Glomerular visceral epithelial cell (primary cell): Measurements from ENCODE around the gene SSNA1.

Experiments
- DNase-seq: peaks from one replicate; pipeline ENCODE4 v3.0.0-alpha.2; 2016; ENCODE audit errors: extremely low spot score

SSNA1 gene

DNA sequence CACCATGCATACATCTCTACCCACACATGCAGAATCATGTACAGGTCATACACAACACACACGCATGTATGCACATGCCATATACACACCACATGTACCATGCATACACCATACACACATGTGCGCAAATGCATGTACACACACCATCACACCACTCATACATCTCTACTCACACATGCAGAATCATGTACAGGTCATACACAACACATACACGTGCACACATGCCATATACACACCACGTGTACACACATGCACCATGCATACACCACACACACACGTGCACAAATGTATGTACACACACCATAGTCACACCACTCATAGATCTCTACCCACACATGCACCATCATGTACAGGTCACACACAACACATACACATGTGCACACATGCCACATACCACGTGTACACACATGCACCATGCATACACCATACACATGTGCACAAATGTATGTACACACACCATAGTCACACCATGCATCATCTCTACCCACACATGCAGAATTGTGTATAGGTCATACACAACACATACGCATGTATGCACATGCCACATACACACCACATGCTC is 35.6 kb upstream of the SSNA1 start:
- no peak for DNase-seq

DNA sequence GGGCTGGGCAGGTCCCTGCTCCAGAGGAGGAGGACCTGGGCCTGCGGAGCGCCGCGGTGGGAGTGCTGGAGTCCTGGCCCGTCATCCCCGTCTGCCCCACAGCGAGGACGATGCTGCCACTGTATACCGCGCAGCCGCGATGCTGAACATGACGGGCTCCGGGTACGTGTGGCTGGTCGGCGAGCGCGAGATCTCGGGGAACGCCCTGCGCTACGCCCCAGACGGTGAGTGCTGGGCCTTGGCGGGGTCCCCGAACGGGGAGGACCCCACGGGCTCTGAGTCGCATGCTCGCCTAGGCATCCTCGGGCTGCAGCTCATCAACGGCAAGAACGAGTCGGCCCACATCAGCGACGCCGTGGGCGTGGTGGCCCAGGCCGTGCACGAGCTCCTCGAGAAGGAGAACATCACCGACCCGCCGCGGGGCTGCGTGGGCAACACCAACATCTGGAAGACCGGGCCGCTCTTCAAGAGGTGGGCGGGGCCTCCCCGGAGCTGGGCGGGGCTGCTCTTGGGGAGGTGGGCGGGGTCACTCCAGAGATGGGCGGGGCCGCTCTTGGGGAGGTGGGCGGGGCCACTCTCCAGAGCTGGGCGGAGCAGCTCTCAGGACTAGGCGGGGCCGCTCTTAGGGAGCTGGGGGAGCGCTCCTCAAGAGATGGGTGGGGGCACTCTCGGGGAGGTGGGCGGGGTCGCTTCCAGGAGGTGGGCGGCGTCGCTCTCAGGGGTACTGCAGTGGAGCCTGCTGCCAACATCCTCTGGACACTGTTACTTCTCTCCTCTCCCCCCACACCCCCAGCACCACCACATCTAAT is 31.7 kb upstream of the SSNA1 start:
- DNase-seq = no peak

DNA sequence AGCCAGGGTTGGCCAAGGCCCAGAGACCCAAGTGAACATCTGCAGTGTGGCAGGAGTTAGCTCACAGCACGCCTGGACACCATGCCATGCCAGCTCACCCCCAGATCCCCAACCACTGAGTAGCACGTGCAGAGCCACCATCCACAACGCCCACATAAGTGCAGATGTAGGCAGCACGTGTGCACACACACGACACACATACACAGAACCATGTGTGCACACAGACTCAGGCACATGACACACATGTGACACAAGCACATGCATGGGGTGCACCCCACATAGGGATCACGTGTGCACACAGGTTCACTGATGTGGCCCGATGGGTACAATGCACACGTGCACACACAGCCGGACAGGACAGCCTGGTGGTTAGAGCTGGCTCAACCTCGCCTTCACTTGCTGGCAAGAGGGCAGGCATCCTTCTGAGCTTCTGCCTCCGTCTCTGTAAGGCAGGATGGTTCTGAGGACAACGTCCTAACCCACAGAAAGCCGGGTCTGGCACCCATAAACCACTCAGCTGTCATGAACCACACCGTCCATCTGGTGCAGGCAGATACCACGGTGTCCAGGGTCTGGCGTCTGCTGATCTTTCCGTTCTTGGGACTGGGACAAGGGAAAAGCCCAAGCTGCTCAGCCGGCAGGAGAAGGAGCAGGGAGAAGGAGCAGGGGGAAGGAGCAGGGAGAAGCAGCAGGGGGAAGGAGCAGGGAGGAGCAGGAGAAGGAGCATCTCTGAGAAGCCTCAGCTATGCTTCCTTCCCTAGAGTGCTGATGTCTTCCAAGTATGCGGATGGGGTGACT is 30.7 kb upstream of the SSNA1 start:
- no peak for DNase-seq

DNA sequence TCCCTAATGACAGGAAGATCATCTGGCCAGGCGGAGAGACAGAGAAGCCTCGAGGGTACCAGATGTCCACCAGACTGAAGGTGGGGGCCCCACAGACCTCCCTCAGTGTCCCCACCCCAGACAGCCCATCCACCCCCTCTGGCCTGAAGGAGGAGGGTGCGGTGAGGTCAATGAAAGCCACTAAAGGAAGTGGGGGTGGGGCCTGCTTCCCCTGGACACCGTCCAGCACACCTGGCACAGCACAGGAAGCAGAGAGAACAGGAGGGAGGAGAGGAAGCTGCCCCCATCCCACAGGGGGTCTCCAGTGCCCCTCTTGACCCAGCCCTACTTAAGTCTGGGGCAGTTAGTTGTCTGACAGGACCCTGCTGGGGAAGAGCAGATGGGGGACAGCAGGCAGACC is 29.9 kb upstream of the SSNA1 start:
- no peak for DNase-seq

DNA sequence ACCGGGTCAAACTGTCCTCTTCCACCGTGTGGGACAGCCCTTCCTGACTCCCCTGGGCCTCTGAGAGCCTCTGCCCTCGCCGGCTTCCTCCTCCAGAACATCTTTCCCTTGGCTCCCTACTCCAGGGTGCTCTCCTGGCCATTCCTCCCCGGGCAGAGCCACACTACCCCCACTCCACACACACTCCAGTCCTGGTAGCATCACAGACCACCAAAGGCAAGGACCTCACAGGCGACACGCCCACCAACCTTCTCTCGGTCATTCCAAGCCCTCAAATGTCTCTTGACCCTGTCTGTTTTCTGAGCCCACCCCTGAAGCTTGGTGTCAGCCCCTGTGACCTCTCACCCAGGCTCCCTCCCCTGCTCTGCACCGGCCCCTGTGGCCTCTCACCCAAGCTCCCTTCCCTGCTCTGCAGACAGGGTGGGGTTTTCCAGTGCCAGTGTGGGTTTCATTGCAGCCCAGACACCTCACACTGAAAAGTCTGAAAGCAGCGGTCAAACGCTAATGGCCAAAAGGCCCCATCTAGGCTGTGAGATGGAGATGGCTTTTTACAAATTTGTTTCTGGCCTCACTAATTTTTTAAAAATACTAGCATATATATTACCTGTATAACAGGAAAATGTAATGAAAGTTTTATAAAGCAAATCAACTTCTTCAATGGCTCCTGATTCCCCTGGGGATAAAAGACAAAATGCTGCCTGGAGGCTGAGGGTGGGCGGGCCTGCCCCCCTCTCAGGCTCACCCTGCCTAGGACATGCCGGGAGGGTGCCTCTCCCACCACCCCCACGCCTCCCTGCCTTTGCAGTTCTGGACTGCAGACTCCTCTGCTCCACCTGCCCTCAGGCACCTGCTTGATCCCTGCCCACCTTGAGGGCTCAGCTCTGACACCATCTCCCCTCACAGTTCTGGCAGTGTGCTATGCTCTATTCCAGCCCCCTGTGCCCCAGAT is 29.1 kb upstream of the SSNA1 start:
- no peak for DNase-seq

DNA sequence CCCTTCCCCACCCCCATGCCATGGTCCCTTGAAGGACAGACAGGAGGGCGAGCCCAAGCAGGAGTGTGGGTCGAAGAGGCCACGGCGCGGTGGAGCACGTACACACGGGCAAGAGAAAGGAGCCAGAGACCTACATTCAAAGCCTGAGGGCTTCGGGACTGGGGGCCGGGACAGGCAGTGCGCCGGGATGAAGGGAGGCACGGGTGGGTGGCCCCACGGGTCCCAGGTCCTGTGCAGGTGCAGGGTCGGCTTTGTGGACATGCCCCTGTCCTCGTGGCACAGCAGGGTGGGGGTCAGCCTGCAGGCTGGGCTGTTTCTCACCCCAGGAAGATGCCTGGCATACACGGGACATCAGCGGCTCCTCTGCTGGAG is 28.4 kb upstream of the SSNA1 start:
- no peak for DNase-seq

DNA sequence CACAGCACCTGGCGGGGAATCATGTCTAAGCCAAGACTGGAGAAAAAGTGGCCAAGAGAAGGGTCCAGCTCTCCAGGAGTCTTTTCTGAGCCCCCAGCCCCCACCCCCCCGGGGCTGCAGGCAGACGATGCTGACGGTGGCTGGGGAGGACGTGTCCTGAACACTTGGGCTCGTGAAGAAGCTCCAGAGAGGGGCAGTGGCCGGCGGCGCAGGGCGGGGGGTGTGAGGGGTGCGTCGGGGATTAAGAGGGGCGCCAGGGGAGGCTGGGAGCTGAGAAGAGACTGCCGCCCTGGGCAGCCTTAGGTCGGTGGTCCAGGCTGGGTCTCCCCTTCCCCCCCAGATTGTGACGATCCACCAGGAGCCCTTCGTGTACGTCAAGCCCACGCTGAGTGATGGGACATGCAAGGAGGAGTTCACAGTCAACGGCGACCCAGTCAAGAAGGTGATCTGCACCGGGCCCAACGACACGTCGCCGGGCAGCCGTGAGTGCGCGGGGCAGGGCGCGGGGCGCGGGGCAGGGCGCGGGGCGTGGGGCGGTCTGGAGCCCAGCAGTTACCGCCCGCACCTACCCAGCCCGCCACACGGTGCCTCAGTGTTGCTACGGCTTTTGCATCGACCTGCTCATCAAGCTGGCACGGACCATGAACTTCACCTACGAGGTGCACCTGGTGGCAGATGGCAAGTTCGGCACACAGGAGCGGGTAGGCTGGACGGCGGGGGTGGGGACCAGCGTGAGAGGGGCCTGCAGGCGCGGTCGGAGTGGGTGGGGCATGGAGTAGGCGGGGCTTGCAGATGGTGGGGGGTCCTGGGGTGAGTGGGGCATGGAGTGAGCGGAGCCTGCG is 27.5 kb upstream of the SSNA1 start:
- DNase-seq = no peak

DNA sequence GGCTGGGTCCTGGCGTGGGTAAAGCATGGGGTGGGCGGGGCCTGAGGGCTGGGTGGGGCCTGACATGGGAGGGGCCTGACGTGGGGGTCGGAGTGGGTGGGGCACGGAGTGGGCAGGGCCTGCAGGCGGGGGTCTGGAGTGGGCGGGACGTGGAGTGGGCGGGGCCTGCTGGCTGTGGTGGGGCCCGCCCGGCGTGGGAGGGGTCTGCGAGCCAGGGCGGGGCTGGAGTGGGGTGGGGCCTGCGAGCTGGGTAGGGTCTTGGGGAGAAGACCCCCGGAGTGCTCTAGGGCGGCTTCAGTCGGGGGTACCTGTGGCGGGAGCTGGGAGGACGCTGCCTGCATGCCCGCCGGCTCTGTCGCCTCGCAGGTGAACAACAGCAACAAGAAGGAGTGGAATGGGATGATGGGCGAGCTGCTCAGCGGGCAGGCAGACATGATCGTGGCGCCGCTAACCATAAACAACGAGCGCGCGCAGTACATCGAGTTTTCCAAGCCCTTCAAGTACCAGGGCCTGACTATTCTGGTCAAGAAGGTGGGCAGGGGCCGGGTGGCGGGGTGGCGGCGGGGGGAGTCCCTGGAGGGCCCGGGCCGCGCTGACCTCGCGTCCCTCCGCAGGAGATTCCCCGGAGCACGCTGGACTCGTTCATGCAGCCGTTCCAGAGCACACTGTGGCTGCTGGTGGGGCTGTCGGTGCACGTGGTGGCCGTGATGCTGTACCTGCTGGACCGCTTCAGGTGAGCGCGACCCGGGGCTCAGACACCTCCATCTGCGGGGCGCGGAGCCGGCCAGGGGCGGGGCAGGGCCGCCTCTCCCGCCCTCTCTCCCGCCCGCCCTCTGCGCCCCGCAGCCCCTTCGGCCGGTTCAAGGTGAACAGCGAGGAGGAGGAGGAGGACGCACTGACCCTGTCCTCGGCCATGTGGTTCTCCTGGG is 26.7 kb upstream of the SSNA1 start:
- no peak for DNase-seq

DNA sequence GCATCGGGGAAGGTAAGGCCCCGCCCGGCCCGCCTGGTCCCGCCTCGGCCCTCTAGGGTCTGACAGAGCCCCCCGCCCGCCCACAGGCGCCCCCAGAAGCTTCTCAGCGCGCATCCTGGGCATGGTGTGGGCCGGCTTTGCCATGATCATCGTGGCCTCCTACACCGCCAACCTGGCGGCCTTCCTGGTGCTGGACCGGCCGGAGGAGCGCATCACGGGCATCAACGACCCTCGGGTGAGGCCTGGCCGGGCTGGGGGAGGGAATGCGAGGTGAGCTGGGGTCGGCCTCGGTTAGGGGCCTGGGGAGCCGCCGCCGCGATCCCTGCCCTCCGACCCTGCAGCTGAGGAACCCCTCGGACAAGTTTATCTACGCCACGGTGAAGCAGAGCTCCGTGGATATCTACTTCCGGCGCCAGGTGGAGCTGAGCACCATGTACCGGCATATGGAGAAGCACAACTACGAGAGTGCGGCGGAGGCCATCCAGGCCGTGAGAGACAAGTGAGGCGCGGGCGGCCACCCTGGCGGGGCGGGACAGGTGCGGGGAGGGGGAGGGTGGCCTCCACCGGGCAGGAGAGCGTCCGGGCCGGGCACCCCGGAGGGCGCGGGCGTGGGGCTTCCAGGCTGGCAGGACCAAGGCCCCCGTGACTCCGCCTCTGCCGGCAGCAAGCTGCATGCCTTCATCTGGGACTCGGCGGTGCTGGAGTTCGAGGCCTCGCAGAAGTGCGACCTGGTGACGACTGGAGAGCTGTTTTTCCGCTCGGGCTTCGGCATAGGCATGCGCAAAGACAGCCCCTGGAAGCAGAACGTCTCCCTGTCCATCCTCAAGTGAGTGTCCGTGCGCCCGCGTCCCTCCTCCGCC is 25.7 kb upstream of the SSNA1 start:
- DNase-seq = no peak

DNA sequence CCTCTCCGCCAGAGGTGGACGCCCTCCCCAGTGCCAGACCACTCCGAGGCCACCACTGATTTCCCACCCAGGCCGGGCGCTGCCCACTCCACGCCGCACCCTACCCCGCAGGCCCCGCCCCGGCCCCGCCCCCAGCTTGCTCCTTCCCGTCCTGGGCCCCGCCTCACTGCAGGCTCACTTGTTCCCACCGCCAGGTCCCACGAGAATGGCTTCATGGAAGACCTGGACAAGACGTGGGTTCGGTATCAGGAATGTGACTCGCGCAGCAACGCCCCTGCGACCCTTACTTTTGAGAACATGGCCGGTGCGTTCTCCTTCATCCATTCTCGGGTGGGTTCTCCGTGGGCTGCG is 25.1 kb upstream of the SSNA1 start:
- DNase-seq = no peak

DNA sequence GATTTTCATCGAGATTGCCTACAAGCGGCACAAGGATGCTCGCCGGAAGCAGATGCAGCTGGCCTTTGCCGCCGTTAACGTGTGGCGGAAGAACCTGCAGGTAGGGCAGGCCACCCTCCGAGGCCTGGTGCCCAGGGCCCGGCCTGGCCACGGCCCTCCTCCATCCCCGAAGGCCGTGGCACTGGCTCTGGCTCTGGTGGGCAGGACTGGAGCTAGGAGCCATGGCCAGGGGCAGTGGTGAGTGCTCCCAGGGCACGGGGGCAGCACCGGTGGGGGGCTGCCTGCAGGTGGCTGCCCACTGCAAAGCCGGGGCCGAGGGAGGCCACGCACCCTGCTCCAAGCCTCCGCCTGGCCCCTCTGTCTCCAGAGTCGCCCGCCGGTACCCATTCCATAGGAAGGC is 24.7 kb upstream of the SSNA1 start:
- DNase-seq = no peak

DNA sequence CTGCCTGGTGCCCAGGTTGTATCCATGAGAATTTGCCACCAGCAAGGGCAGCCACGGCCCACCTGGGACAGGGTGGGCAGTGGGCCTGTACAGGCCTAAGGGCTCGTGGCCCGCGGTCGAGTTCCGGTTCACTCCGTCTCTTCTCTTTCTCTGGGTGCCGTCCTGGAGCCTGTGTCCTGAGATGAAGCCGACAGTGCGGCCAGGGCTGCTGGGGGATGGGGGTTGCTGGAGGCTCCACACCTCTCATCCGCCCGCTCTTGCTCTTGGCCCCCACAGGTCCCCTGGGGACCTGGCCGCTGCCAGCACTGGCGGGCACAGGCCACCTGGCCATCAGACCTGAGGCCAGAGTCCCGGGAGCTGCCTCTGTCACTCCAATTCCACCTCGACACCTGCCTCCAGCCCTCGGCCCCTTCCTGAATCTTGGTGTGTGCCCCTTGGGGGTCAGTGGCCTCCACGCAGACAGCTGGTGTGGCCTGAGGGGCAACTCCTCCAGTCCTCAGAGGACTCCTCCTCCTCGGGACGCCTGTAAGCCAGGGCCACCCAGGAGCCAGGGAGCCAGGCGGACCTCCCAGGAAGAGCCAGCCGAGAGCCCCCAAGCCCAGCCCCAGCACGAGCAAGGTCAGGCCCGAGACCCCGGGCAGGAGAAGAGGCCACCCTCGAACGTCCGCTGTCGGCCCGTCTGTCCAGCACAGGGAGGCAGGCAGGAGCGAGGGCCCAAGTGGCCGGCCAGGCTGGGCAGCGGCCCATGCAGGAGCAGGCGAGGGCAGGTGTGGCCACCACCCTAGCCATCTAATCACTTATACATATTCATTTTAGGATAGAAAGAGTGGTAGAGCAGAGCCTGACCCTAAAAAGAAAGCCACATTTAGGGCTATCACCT is 23.9 kb upstream of the SSNA1 start:
- no peak for DNase-seq

DNA sequence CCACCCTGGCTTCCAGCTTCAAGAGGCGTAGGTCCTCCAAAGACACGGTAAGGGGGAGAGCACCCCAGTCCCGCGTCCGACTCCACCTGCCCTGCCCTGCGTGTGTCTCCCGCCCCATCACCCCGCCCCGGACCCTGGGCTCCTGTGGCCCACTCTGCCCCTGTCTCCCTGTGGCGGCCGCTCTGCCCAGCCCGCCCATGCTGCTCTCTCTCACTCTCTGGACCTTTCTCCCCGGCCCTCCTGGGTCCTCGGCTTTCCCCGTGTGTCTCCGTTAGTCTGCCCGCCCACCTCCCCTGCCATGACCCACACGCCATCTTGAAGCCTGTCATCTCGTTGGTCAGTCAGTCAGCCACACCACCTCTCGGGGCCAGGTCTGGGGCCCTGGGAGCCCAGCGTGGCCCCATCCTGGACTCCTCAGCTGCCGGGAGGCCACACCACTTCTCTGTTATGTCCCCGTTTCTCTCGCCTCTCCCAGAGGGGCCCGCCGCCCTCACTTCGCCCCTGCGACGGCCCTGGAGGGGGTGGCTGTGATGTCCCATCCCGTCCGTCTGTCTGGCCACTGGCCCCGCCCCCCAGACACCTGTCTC is 23.1 kb upstream of the SSNA1 start:
- no peak for DNase-seq

DNA sequence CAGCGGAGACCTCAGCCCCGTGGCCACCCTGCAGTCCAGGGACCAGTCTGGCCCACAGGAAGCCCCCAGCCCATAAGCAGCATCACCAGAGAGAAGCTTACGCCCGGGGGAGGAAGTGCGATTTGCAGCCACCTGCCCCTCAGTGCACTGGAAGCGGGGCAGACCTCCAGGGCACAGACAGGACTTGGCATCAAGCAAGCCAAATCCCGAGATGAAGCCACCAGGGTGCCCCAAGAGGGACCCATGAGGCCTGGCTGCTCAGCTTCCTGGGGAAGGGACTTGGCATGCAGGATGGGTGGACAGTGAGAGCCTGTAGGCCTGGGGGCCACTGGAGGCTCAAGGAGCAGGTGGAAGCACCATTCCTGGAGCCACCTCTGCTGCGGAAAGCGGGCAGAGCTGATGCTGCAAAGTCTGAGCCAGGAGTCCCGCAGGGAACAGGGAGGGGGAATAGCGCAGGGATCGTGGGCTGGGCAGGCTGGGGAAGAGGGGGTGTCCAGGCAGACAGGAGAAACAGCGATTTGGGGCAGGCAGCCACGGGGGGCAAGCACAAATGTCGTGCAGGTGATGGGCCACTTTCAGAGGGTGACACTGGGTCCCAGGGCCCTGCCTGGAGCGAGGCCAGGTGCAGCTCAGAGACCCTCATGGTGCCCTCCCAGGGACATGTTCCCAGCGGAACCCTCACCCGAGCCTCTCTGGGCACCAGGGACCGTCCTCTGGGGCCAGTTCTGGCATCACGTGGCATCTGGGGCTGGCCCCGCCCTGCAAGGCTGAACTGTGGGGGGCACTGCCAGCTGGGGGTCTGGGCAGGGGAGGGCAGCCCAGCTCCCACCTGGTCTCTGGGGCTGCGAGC is 21.9 kb upstream of the SSNA1 start:
- DNase-seq = no peak

DNA sequence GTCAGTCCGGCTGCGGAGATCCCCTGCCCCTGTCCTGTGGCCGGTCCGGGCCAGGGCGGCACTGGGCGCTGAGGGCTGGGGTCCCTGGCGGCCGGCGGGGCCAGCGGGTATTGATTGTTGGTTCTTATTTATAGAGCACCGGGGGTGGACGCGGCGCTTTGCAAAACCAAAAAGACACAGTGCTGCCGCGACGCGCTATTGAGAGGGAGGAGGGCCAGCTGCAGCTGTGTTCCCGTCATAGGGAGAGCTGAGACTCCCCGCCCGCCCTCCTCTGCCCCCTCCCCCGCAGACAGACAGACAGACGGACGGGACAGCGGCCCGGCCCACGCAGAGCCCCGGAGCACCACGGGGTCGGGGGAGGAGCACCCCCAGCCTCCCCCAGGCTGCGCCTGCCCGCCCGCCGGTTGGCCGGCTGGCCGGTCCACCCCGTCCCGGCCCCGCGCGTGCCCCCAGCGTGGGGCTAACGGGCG is 21.2 kb upstream of the SSNA1 start:
- no peak for DNase-seq

DNA sequence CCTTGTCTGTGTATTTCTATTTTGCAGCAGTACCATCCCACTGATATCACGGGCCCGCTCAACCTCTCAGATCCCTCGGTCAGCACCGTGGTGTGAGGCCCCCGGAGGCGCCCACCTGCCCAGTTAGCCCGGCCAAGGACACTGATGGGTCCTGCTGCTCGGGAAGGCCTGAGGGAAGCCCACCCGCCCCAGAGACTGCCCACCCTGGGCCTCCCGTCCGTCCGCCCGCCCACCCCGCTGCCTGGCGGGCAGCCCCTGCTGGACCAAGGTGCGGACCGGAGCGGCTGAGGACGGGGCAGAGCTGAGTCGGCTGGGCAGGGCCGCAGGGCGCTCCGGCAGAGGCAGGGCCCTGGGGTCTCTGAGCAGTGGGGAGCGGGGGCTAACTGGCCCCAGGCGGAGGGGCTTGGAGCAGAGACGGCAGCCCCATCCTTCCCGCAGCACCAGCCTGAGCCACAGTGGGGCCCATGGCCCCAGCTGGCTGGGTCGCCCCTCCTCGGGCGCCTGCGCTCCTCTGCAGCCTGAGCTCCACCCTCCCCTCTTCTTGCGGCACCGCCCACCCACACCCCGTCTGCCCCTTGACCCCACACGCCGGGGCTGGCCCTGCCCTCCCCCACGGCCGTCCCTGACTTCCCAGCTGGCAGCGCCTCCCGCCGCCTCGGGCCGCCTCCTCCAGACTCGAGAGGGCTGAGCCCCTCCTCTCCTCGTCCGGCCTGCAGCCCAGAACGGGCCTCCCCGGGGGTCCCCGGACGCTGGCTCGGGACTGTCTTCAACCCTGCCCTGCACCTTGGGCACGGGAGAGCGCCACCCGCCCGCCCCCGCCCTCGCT is 20.5 kb upstream of the SSNA1 start:
- DNase-seq = no peak
